ENCODE data around the gene PTPRK. TPM values are rescaled to one million over a fixed set of nuclear protein-coding genes. Genes with fewer than 3 reads are reported as not detected.

Gene PTPRK
- total RNA-seq, 4 donors from 2014 or later, result 10.3 to 36.0 (median 20.5) TPM

- Histone ChIP-seq H3K36me3 (no peaks in the 10 kb centered on the region), H3K4me3 (no peak overlapping the region), H3K4me1 (peaks cover 0 to 6% (median 0%) of the 10 kb centered on the region in 3 donors), H3K27me3 (no peaks in the 10 kb centered on the region), H3K9me3 (no peaks in the 10 kb centered on the region), H3K27ac (no peak overlapping the region)
- 78 to 90% methylated on average over 3 of the region's 3 CpGs for WGBS, 2 donors
- intact Hi-C loops (cut with DNase I), result no loop called here
- no peak for TF ChIP-seq CTCF (IDR thresholded peaks at IDR 0.05)
- no peak for TF ChIP-seq POLR2A (IDR thresholded peaks at IDR 0.05)
- no peak for DNase-seq
Measured at GRCh38 chr6:128461501-128461900, 58.9 kb downstream of the PTPRK start.

- no peak for DNase-seq
- intact Hi-C loops (cut with DNase I), result no loop called here
- no peak overlapping the region for H3K4me3 ChIP-seq
- H3K4me1 ChIP-seq, result peaks cover 0 to 6% (median 0%) of the 10 kb centered on the region in 3 donors
- TF ChIP-seq CTCF (IDR thresholded peaks at IDR 0.05) (no peak), POLR2A (IDR thresholded peaks at IDR 0.05) (no peak)
- H3K27ac ChIP-seq, result no peak overlapping the region
- no peaks in the 10 kb centered on the region for H3K27me3 ChIP-seq
- 72 to 80% methylated on average over 2 of the region's 2 CpGs for WGBS, 2 donors
- H3K9me3 ChIP-seq, result no peaks in the 10 kb centered on the region
- H3K36me3 ChIP-seq, result no peaks in the 10 kb centered on the region
Measured at GRCh38 chr6:128456510-128457230, 63.7 kb downstream of the PTPRK start.

- WGBS, 2 donors, result 67 to 86% methylated on average over 3 of the region's 3 CpGs
- Histone ChIP-seq H3K4me3 (no peak overlapping the region), H3K4me1 (peaks cover 0 to 6% (median 0%) of the 10 kb centered on the region in 3 donors), H3K27me3 (no peaks in the 10 kb centered on the region), H3K9me3 (no peaks in the 10 kb centered on the region), H3K27ac (no peak overlapping the region), H3K36me3 (no peaks in the 10 kb centered on the region)
- intact Hi-C loops (cut with DNase I), result no loop called here
- no peak for DNase-seq
- TF ChIP-seq POLR2A (IDR thresholded peaks at IDR 0.05), result no peak
- TF ChIP-seq CTCF (IDR thresholded peaks at IDR 0.05), result no peak
Measured at GRCh38 chr6:128455959-128456358, 64.4 kb downstream of the PTPRK start.

GRCh38 chr6:128452713-128453112 lies 67.7 kb downstream of the PTPRK start:
- no peaks in the 10 kb centered on the region for H3K36me3 ChIP-seq
- TF ChIP-seq CTCF (IDR thresholded peaks at IDR 0.05) (no peak), POLR2A (IDR thresholded peaks at IDR 0.05) (no peak)
- H3K4me1 ChIP-seq, result peaks cover 0 to 6% (median 0%) of the 10 kb centered on the region in 3 donors
- H3K9me3 ChIP-seq, result no peaks in the 10 kb centered on the region
- 66 to 72% methylated on average over 2 of the region's 2 CpGs for WGBS, 2 donors
- intact Hi-C loops (cut with DNase I), result no loop called here
- DNase-seq, result no peak
- H3K27me3 ChIP-seq, result no peaks in the 10 kb centered on the region
- no peak overlapping the region for H3K4me3 ChIP-seq
- no peak overlapping the region for H3K27ac ChIP-seq

GRCh38 chr6:128446497-128446896 lies 73.9 kb downstream of the PTPRK start:
- intact Hi-C loops (cut with DNase I), result no loop called here

More at GRCh38 chr6:128446497-128446896, 73.9 kb downstream of the PTPRK start:
- Histone ChIP-seq H3K27me3 (no peaks in the 10 kb centered on the region), H3K4me3 (no peak overlapping the region), H3K36me3 (no peaks in the 10 kb centered on the region), H3K9me3 (no peaks in the 10 kb centered on the region), H3K27ac (no peak overlapping the region), H3K4me1 (no peaks in the 10 kb centered on the region)
- TF ChIP-seq POLR2A (IDR thresholded peaks at IDR 0.05), result no peak
- TF ChIP-seq CTCF (IDR thresholded peaks at IDR 0.05), result no peak
- DNase-seq, result no peak
- WGBS, 2 donors, result 81 to 92% methylated on average over 3 of the region's 3 CpGs
